GM12878 (cell line): ENCODE data around the gene TRH. TPM values are rescaled to one million over a fixed set of nuclear protein-coding genes. Genes with fewer than 3 reads are reported as not detected.

Experiments
- EED ChIP-seq: sonication (generic); IDR thresholded peaks from 2 replicates; pipeline ENCODE4 v1.6.1; 2016; ENCODE audit warnings: antibody characterized with exemption, low read depth
- GABPA ChIP-seq: IDR thresholded peaks from 2 replicates; pipeline ENCODE4 v1.6.1; 2014; ENCODE audit warnings: antibody characterized with exemption, low read depth, mild to moderate bottlenecking, inconsistent platforms
- GATAD2B ChIP-seq: fragments of 450-650 bp; conservative IDR thresholded peaks from 2 replicates; pipeline ENCODE4 v1.6.1; 2017; ENCODE audit warnings: low read depth, mild to moderate bottlenecking, moderate library complexity
- RAD51 ChIP-seq: fragments of 450-650 bp; IDR thresholded peaks from 2 replicates; pipeline ENCODE4 v1.6.1; 2016; ENCODE audit warnings: moderate library complexity, mild to moderate bottlenecking, inconsistent platforms
- SMAD1 ChIP-seq: fragments of 450-650 bp; IDR thresholded peaks from 2 replicates; pipeline ENCODE4 v1.6.1; 2018; ENCODE audit warnings: mild to moderate bottlenecking, low read depth; ENCODE audit not compliant: partially characterized antibody
- SREBF2 ChIP-seq: IDR thresholded peaks from 2 replicates; pipeline ENCODE4 v1.6.1; 2012; ENCODE audit warnings: mild to moderate bottlenecking, low read length
- SUPT20H ChIP-seq: IDR thresholded peaks from 2 replicates; pipeline ENCODE4 v1.6.1; 2011; ENCODE audit warnings: low read depth, mild to moderate bottlenecking, low read length, moderate library complexity, borderline replicate concordance; ENCODE audit not compliant: control insufficient read depth
- TARDBP ChIP-seq: IDR thresholded peaks from 2 replicates; pipeline ENCODE4 v1.6.1; 2016; ENCODE audit warnings: borderline replicate concordance
- ZBTB33 ChIP-seq: fragments of 450-650 bp; IDR thresholded peaks from 2 replicates; pipeline ENCODE4 v1.6.1; 2017; ENCODE audit warnings: mild to moderate bottlenecking
- ZBTB4 ChIP-seq: fragments of 450-650 bp; formaldehyde crosslinking; IDR thresholded peaks from 2 replicates; pipeline ENCODE4 v1.4.0; 2022; ENCODE audit warnings: mild to moderate bottlenecking, moderate library complexity
- ZNF207 ChIP-seq: fragments of 450-650 bp; IDR thresholded peaks from 2 replicates; pipeline ENCODE4 v1.6.1; 2014; ENCODE audit warnings: antibody characterized with exemption, mild to moderate bottlenecking, borderline replicate concordance
- polyA plus RNA-seq, 11 experiments: library from polyadenylated mRNA; depleted of rRNA in 4 of 11; unstranded in 6 of 11; stranded (reverse) in 5 of 11; fragments of >200 nt; fragmentation: Nextera tagmentation in 4 of 11; fragmentation: Illumina TruSeq in 1 of 11; extraction: Ambion mirVana in 4 of 11; extraction: Trizol in 1 of 11; gene quantifications; 1 replicate in 1 of 11; 2 replicates in 10 of 11; pipeline versions ENCODE4 v1.2.1 to v1.2.3, GENCODE V29; 2011 to 2016; ENCODE audit warnings: inconsistent platforms in 2 of 11, missing spikeins in 2 of 11, low read depth in 1 of 11
- total RNA-seq, 4 experiments: library from RNA; depleted of rRNA in 3 of 4; stranded (reverse); fragments of >200 nt in 3 of 4; fragmentation: Illumina TruSeq in 1 of 4; extraction: Trizol in 1 of 4; gene quantifications; 2 replicates each; pipeline versions ENCODE4 v1.2.1 to v1.2.3, GENCODE V29; 2013 to 2021

Gene TRH
- total and polyA plus RNA-seq, 10 of the 15 experiments (the other 5 are each of a cell fraction or from before 2014, with no cell fraction given) = not detected

GRCh38 chr3:129933471-129933870 is 41.0 kb upstream of the TRH start (continued):
- TF ChIP-seq ZBTB4 (CRISPR knock-in tag) = no peak
- TF ChIP-seq ZBTB33 = no peak
- TF ChIP-seq GABPA = no peak
- no peak for TF ChIP-seq ZNF207
- no peak for TF ChIP-seq TARDBP
- TF ChIP-seq GATAD2B = no peak
- no peak for TF ChIP-seq SMAD1
- no peak for TF ChIP-seq EED
- TF ChIP-seq SREBF2 = no peak
- no peak for TF ChIP-seq SUPT20H
- no peak for TF ChIP-seq RAD51
